HG02870 (cell line): Measurements from ENCODE around the gene GPS1.

ENCODE experiments used
- ATAC-seq: cut with Tn5 transposase; IDR thresholded peaks from one replicate; pipeline ENCODE4 v1.9.1; 2021; ENCODE audit warnings: mild to moderate bottlenecking, moderate library complexity; ENCODE audit not compliant: unreplicated experiment

The GPS1 gene

GRCh38 chr17:82051776-82052637, at the start of gene GPS1, which contains the start of gene RFNG:
GPS1 (plus strand) TSS chr17:82051898; CDS start chr17:82051932, 34 bp downstream.
RFNG (minus strand) TSS chr17:82051811; CDS start chr17:82051766, 45 bp downstream.
- peak; percentile 41 for ATAC-seq

DNA sequence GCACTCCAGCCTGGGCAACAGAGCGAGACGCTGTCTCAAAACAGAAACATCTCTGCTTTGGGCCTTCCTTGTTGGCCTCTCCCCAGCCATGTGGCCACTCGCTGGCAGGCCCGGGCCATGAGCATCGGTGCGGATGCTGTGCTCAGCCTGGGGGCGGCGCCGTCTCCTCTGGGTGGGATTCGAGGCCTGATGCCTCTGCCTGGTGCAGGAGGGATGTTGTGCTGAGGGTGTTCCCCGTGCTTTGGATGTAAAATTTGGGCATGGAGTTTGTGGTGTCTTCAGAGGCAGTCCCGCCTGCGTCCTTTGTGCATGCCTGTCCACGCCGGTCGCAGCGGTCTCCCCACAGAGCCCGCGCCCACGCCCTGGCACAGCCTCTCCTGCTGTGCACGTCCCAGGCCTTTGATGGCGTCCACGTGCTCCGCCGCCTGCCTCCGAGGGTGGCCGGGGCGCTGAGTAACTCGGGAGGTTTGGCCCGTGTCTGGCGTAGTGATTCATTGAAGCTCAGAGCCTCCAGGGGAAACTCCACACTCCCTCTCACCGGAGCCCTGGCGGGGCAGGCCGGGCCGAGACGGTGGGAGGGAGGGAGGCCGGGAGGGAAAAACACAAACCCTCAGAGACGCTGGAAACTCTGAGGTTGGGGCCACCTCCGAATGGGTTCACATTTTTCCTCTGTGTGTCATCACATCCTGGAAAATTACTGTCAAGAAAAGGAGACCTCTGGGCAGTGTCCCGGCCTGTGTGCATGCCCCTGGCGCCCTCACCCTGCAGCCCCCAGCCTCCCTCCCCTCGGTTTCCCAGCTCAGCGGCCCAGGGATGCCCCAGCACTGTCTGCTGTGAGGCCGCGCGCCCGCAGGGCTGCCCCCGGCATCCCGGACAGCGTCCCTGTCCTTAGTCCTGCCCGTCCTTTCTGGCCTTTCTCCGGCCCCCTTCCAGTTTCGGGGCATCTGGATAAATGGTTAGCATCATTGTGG, 48.0 kb upstream of the GPS1 start:
- no peak for ATAC-seq

DNA sequence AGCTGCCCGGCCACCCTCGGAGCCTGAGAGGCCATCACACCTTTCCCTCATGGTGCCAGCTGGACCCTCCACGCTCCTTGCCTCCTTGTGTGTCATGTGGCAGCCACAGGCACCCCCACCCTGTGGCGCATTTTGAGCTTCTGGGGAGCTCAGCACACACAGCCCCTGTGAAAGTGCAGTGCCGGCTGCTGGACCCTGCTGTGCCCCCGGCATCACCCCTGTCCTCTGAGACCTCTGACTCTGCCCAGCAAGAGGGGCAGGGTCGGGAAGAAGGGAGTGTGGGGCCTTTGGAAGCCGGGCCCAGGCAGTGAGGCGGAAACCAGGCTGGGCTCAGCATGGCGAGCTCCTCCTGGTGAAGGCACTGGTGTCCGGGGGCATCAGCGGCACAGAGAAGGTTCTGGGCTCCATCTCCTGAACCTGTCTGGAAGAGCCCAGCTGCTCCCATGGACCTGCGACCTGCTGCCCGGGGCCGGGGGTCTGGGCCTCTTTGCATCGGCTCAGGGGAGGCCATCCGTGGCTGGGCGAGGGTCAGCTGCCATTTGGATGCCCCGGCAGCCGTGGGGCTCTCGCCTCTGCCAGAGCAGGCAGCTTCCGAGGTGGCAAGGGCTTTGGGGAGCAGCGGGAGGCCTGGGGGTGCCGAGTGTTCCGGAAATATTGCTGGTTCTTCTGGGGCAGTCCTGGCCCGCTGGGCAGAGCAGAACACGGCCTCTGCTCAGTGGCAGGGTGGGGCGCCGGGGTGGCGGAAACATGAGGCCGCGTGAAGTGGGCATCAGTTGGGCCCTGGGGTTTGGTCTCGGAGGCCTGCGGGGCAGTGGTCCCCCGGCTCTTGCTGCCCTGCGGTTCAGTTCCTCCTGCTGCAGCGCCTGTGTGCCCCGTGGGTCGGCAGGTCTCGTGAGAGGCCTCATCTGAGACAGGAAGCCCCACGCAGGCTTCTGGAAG, 46.9 kb upstream of the GPS1 start:
- ATAC-seq = no peak

GRCh38 chr17:82005701-82006348, 45.9 kb upstream of the GPS1 start:
- ATAC-seq = no peak

- no peak for ATAC-seq
These were observed 45.0 kb upstream of the GPS1 start for GRCh38 chr17:82006468-82007227.

GRCh38 chr17:82007228-82007494, 44.5 kb upstream of the GPS1 start:
- no peak for ATAC-seq

- no peak for ATAC-seq
These were observed 44.0 kb upstream of the GPS1 start for GRCh38 chr17:82007495-82008257.

DNA sequence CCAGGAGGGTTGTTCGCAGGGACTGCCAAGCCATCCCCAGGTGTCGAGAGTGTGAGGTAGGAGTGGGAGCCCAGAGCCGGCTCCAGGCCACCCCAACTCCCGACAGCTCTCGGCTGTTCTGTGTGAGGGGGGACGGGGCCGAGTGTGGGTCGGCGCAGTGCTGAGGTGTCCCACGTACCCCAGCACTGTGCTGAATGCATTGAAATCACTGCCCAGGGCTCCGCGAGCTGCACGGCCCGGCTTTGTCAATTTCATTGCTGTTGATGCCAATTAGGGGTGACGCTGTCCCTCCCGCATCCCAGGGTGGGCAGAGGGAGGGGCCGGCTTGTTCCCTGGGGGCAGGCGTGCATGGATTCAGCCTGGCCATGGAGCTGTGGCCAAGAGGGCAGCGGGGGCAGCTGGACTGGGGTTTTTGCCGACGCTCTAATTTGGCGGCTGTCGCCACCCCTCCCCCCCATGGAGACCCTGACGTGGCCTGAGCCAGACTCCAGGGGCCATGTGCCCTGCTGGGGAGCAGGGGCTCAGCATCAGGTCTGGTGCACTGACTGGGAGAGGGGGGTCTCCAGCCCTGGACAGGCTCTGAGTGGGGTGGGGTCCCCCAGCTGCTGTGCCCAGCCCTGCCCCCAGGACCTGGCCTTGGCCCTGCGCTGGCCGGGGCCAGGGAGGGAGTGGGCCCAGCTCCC, 43.3 kb upstream of the GPS1 start:
- no peak for ATAC-seq

DNA sequence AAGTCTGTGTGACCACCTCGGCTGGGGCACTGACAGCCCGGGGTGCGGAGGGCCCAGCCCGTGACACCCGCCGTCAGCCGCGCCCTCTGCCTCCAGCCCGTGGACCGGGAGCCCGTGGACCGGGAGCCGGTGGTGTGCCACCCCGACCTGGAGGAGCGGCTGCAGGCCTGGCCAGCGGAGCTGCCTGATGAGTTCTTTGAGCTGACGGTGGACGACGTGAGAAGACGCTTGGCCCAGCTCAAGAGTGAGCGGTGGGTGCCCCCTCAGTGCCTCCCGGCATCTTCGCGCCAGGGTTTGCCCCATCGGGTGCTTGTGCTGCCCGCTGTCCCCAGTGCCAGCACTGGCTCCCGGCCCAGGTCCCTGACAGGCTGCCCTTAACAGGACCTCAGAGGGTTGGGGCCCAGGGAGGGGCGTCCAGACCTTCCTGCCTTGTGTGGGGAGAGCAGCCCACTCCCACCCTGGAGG, 42.7 kb upstream of the GPS1 start:
- ATAC-seq = no peak

DNA sequence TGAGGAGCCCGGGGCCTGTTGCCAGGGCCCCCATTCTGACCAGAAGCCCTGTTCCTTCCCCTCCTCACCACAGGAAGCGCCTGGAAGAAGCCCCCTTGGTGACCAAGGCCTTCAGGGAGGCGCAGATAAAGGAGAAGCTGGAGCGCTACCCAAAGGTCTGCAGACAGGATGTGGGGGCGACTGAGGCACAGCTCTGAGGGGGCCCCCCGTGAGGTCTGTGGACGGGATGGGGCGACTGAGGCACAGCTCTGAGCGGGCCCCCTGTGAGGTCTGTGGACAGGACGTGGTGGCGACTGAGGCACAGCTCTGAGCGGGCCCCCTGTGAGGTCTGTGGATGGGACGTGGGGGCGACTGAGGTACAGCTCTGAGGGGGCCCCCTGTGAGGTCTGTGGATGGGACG, 42.3 kb upstream of the GPS1 start:
- ATAC-seq = no peak

DNA sequence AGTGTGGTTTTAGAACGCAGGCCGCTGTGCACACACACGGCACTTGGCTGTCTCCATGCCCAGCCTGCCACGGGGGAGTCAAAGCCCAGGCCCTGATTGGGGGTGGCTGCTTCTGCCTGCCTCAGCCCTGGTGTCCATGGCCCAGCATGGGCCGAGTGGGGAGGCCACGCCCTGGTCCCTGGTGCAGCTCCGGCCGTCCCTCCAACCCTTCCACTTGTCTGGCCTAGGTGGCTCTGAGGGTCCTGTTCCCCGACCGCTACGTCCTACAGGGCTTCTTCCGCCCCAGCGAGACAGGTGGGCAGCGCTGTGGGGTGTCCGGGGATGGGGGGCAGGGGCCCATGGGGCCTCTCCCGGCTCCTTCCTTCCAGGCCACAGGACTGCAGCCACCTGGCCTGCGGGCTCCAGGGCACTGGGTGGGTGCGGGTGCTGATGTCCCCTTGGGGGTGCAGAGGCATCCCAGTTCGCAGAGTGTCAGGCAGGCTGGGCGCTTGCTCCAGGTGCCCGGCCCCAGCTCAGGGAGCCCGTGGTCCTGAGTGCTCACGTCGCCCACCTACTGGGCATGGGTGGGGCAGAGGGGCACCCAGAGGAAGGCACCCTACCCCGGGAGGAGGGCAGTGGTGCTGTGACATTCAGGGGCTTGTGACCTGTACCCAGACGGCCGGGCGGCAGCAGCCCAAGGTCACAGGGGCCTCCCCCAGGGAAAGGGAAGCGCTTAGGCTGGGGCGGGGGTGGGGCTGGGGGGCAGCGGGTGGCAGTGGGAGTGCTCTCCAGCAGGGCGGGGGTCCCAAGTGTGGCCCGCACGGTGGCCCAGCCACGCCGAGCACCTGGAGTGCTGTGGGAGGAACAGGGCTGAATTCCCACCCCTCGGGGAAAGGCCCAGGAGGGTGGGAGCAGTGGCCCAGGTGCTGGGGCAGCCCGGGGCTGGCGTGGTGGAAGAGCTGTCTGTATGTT, 40.8 kb upstream of the GPS1 start:
- no peak for ATAC-seq

DNA sequence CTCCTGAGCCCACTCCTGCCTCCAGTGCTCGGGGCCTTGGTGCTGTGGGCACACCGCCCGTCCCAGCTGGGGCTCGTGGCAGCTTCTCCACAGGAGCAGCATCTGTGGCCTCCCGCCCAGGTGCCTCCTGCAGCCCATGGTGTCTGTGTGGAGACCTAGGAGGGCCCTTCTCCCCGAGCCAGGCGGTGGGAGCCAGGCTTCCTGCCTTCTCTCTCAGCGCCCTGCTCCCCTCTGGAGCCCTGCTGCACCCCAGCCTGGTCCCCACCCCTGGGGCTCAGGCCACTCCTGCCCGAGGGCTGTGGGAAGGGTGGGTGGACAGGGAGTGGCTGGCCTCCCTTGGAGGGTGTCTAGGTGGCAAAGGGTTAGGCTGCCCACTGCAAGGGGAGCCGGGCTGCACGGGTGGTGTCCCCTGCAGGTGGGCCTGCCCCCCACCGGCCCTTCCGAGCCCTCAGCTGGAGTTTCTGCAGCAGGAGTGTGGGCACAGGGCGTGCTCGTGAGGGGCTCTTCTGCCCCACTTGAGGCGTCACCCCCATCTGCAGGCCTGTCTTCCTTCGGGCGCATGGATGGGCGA, 40.0 kb upstream of the GPS1 start:
- no peak for ATAC-seq

GRCh38 chr17:82012261-82012639, 39.4 kb upstream of the GPS1 start:
- ATAC-seq = no peak

GRCh38 chr17:82012640-82013295, 38.9 kb upstream of the GPS1 start:
- no peak for ATAC-seq

DNA sequence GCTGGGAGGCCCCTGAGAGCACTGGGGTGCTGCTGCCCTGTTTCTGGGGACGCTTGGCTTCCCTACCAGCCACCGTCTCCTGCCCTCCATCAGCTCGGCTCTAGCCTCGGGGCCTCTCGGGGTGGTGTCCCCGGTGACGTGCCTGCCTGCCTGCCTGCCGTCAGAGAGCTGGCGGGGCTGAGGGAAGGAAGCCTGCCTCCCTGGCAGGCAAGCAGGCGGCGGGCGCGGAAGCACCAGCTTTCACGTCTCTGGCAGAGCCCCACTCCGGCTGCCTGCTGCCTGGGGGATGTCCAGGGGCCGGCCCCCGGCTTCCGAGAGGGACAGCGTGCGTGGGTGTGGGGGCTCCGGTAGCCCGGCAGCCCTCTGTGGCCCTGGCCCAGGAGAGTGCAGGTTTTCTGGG, 38.4 kb upstream of the GPS1 start:
- no peak for ATAC-seq

GRCh38 chr17:82013772-82014321, 37.9 kb upstream of the GPS1 start:
- no peak for ATAC-seq
